HFF-Myc (cell line): ENCODE results near the gene RBPMS2.
A peak's percentile ranks its signal among the peaks of the same experiment; 100 is the strongest.

Experiments
- DNase-seq: peaks from one replicate; pipeline ENCODE4 v3.0.0-alpha.2; 2011; ENCODE audit warnings: low read depth; ENCODE audit errors: extremely low read depth
- H3K4me3 ChIP-seq: replicated peaks from 2 replicates; pipeline ENCODE4 v1.5.1; 2011; ENCODE audit warnings: low read depth, mild to moderate bottlenecking, control low read depth, low read length
- TF ChIP-seq, protein P1 (sequence below): IDR thresholded peaks from 2 replicates; pipeline ENCODE4 v1.5.1; 2012; ENCODE audit warnings: mild to moderate bottlenecking, low read depth, low read length, control low read depth; ENCODE audit errors: missing control alignments

The RBPMS2 gene

DNA sequence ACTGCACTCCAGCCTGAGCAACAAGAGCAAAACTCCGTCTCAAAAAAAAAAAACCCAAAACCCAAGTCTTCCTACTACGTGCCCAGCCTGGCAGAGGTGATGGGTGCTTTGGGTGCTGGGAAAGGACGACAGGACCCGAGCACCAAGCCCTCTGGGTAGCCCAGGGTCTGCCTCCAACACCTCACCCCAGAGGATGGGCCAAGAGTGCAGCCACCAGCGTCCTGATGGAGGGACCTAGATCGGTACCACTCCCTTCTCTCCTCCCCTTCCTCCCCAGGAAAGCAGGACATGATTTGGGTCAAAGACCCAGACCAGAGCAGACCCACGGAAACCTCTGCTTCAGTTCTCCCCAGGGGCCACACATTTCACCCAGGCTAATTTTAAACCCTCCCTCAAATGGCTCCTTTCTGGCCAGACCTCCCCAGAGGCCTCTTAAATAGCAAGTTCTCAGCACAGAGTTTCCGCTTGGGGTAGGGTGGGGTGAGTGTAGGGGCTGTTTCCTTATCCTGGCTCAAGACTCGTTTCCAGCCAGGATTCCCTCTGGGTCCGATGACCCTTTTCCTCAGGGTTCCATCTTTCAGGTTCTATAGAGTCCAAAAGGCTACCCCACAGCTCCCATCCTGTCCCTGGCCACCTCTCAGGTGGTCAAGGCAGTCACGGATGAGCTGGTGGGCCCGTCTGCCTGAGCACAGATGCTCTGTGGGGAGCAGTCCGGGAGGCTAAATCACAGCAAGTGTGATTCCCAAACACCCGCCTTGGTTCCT, 20.5 kb downstream of the RBPMS2 start:
- no peak for DNase-seq
- TF ChIP-seq, protein P1, sequence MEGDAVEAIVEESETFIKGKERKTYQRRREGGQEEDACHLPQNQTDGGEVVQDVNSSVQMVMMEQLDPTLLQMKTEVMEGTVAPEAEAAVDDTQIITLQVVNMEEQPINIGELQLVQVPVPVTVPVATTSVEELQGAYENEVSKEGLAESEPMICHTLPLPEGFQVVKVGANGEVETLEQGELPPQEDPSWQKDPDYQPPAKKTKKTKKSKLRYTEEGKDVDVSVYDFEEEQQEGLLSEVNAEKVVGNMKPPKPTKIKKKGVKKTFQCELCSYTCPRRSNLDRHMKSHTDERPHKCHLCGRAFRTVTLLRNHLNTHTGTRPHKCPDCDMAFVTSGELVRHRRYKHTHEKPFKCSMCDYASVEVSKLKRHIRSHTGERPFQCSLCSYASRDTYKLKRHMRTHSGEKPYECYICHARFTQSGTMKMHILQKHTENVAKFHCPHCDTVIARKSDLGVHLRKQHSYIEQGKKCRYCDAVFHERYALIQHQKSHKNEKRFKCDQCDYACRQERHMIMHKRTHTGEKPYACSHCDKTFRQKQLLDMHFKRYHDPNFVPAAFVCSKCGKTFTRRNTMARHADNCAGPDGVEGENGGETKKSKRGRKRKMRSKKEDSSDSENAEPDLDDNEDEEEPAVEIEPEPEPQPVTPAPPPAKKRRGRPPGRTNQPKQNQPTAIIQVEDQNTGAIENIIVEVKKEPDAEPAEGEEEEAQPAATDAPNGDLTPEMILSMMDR = no peak
- H3K4me3 ChIP-seq = no peak overlapping the region

DNA sequence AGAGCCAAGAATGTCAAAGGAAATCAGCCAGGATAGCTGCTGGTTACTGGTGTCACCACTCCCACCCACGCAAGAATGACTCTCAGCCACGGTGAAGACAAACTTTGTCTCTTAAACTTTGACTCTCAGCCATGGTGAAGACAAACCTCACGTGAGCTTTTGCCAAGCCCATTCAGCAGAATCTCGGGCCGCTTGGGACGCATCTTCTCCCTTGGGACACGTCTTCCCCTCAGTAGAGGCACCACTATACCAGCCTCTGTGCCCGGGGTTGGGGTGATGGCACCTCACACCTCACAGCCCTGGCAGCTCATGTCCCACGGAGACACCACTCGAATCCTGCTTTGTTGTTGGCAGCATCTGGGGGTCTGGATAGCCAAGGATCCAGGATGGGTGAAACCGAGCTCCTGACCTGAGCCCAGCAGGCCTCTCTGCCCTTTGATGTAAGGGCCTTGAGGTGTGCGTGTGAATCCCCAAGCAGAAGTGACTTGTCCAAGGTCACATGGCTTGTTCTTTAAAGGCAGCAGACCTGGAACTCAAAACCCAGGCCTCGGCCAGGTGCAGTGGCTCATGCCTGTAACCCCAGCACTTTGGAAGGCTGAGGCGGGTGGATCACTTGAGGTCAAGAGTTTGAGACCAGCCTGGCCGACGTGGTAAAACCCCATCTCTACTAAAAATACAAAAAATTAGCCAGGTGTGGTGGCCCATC, 21.8 kb downstream of the RBPMS2 start:
- TF ChIP-seq, protein P1 = no peak
- no peak for DNase-seq
- no peak overlapping the region for H3K4me3 ChIP-seq

DNA sequence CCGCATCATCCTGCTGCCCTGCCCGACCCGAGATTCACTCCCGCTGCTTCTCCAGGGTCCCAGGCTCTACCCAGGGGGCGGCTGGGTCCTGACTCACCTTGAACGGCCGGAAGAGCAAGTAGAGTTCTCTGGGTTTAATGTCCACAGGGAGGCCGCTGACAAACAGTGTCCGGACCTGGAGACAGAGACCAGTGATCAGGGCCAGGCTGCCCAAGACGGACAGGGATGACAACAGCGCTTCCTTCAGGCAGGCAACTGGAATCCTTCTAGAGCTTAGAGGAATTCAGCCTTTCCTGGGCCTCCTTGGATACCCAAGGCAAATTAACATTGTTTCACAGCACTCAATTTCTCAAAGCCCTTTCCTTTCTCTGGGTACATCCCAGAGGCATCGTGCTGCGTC, 23.9 kb downstream of the RBPMS2 start:
- H3K4me3 ChIP-seq = no peak overlapping the region
- DNase-seq = no peak
- TF ChIP-seq, protein P1 = no peak

DNA sequence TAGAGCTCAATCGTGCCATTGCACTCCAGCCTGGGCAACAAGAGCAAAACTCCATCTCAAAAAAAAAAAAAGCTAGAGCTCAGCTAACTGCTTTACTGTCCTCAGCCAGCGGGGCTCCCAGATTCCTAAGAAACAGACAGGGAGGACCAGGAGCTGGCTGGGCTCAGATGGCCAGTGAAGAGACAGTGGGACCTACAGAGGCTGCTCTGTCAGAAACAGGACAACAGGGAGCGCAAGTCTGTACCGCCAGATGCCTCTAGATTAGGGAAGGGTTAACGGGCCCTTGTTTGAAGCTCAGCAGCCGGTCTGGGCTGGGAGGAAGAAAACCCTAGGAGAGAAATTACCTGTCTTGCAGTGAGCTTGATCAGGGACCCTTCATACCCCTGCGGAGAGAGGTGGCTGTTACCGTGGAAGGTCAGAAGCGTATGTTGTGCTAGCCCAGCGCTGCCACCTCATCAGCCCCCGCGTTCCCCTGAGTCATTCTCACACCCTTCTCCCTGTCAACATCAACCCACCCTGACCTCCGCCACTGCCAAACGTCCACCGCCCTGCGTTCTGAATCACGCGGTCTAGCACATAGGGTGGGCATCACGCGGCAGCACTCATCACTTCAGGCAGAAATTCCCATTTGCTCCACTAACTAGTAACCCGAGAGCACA, 25.3 kb downstream of the RBPMS2 start:
- H3K4me3 ChIP-seq = no peak overlapping the region
- no peak for DNase-seq
- TF ChIP-seq, protein P1 = no peak

DNA sequence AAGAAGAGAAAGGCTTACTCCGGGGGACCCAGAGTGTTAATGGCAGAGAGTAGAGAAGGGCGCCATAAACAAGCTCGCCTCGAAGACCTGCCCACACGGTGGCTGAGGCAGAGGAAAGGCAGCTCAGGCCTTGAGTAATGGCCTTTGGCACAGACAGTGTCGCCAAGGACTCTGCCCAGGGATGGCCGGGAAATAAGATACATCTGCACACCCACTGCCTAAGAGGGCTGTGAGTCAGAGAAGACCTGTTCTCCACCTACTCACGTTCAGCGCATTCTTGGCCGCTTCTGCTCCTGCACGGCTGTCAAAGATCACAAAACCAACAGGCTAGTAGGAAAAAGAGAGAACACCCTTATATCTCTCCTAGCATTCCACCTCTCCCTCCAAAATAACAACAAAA, 26.2 kb downstream of the RBPMS2 start:
- no peak overlapping the region for H3K4me3 ChIP-seq
- peak; percentile 24 for DNase-seq
- TF ChIP-seq, protein P1 = no peak

DNA sequence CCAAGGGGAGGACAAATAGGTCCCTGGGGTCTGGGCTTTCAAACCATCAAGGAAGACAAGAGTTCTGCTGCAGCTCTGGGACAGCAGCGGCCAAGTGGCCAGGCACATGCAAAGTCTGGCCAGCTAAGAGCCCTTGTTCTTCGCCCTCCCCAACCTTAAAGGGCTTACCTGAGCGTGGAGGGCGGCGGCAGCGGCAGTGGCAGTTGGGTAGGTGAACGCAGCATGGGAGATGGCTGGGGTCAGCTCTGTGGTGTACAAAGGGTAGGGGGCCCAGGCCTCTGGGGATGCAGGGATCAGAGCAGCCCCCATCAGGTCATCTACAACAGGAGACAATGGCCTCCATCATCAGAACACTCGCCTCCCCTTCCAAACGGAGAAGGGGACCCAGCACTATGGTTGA, 27.1 kb downstream of the RBPMS2 start:
- TF ChIP-seq, protein P1 = no peak
- no peak overlapping the region for H3K4me3 ChIP-seq
- DNase-seq = no peak
